Activated CD8-positive, alpha-beta memory T cell treated with anti-CD3 and anti-CD28 coated beads, Interleukin-2, amount 50 U/mL, for 48 hours (primary cell): ENCODE measurements around the gene CRADD.
"Not testable (repeated sequence)": the region's sequence is repeated elsewhere in the genome, so short reads cannot be mapped to it uniquely, and the experiment has no call there.

Experiments used
- DNase-seq: peaks from one replicate; pipeline ENCODE4 v3.0.0-alpha.2; 2020

Gene CRADD

GRCh38 chr12:93677195-93678064 lies at the start of gene CRADD:
Gene CRADD, plus strand, starts transcription at chr12:93677375.
- DNase-seq = peak; percentile 87

GRCh38 chr12:93632383-93632782 lies 44.8 kb upstream of the CRADD start:
- DNase-seq = no peak

- no peak for DNase-seq
These were observed 42.8 kb upstream of the CRADD start for GRCh38 chr12:93634416-93634815.

GRCh38 chr12:93636708-93637107 lies 40.5 kb upstream of the CRADD start:
- DNase-seq = no peak

GRCh38 chr12:93638095-93638494 lies 39.1 kb upstream of the CRADD start:
- no peak for DNase-seq

- DNase-seq = no peak
These were observed 38.2 kb upstream of the CRADD start for GRCh38 chr12:93638954-93639353.

- DNase-seq = no peak
These were observed 37.8 kb upstream of the CRADD start for GRCh38 chr12:93639406-93639805.

- DNase-seq = not testable (repeated sequence)
These were observed 35.8 kb upstream of the CRADD start for GRCh38 chr12:93641380-93641779.

GRCh38 chr12:93642751-93643150 lies 34.4 kb upstream of the CRADD start:
- DNase-seq = no peak

GRCh38 chr12:93645702-93646101 lies 31.5 kb upstream of the CRADD start:
- no peak for DNase-seq

GRCh38 chr12:93650626-93651025 lies 26.5 kb upstream of the CRADD start:
- DNase-seq = no peak

GRCh38 chr12:93653079-93653478 lies 24.1 kb upstream of the CRADD start:
- DNase-seq = no peak

GRCh38 chr12:93653712-93654111 lies 23.5 kb upstream of the CRADD start:
- no peak for DNase-seq

- no peak for DNase-seq
These were observed 22.8 kb upstream of the CRADD start for GRCh38 chr12:93654421-93654820.

- DNase-seq = no peak
These were observed 20.1 kb upstream of the CRADD start for GRCh38 chr12:93657071-93657470.

- DNase-seq = no peak
These were observed 16.2 kb upstream of the CRADD start for GRCh38 chr12:93661021-93661420.

GRCh38 chr12:93663006-93663728 lies 14.0 kb upstream of the CRADD start:
- DNase-seq = no peak

GRCh38 chr12:93663729-93664084 lies 13.5 kb upstream of the CRADD start:
- no peak for DNase-seq

GRCh38 chr12:93664573-93665138 lies 12.5 kb upstream of the CRADD start:
- no peak for DNase-seq

GRCh38 chr12:93667672-93668071 lies 9.5 kb upstream of the CRADD start:
- DNase-seq = no peak

- no peak for DNase-seq
These were observed 8.2 kb upstream of the CRADD start for GRCh38 chr12:93668919-93669418.

- no peak for DNase-seq
These were observed 7.7 kb upstream of the CRADD start for GRCh38 chr12:93669452-93669851.

GRCh38 chr12:93670104-93670503 lies 7.1 kb upstream of the CRADD start:
- no peak for DNase-seq

GRCh38 chr12:93671044-93671443 lies 6.1 kb upstream of the CRADD start:
- no peak for DNase-seq
